CD4-positive, alpha-beta T cell treated with Interleukin-1 beta for 1 hour (primary cell): Measurements from ENCODE around the gene TREH.

Experiments used
- DNase-seq, 2 donors: peaks; one replicate each; pipeline ENCODE4 v3.0.0-alpha.2; 2020 to 2022

Gene TREH

GRCh38 chr11:118645066-118645715 lies 34.3 kb downstream of the TREH start:
- DNase-seq: no peak

GRCh38 chr11:118644496-118644895 lies 35.0 kb downstream of the TREH start:
- DNase-seq: no peak

GRCh38 chr11:118643995-118644345 lies 35.5 kb downstream of the TREH start:
- no peak for DNase-seq

GRCh38 chr11:118643142-118643994 lies 36.1 kb downstream of the TREH start:
- DNase-seq: no peak

GRCh38 chr11:118641397-118642019 lies 37.9 kb downstream of the TREH start:
- DNase-seq: no peak

GRCh38 chr11:118640332-118641154 lies 38.9 kb downstream of the TREH start:
- no peak for DNase-seq

- no peak for DNase-seq
Observed at GRCh38 chr11:118639899-118640298, 39.6 kb downstream of the TREH start.

- no peak for DNase-seq
Observed at GRCh38 chr11:118638726-118639125, 40.7 kb downstream of the TREH start.

GRCh38 chr11:118636569-118637290 lies 42.7 kb downstream of the TREH start:
- DNase-seq: no peak

- DNase-seq: no peak
Observed at GRCh38 chr11:118635642-118636041, 43.8 kb downstream of the TREH start.

GRCh38 chr11:118635237-118635591 lies 44.2 kb downstream of the TREH start:
- no peak for DNase-seq

- no peak for DNase-seq
Observed at GRCh38 chr11:118634431-118635236, 44.8 kb downstream of the TREH start.

- no peak for DNase-seq
Observed at GRCh38 chr11:118633979-118634378, 45.5 kb downstream of the TREH start.

GRCh38 chr11:118633319-118633690 lies 46.1 kb downstream of the TREH start:
- DNase-seq: no peak

- no peak for DNase-seq
Observed at GRCh38 chr11:118632577-118633318, 46.7 kb downstream of the TREH start.

- DNase-seq: no peak
Observed at GRCh38 chr11:118631142-118631909, 48.1 kb downstream of the TREH start.

GRCh38 chr11:118629761-118630661 lies 49.4 kb downstream of the TREH start:
- no peak for DNase-seq

- DNase-seq: no peak
Observed at GRCh38 chr11:118628861-118629549, 50.4 kb downstream of the TREH start.
